HG03354 (cell line): ENCODE measurements around the gene CRLF2.
"Not testable (repeated sequence)": the region's sequence is repeated elsewhere in the genome, so short reads cannot be mapped to it uniquely, and the experiment has no call there.

Experiments
- ATAC-seq: cut with Tn5 transposase; IDR thresholded peaks from one replicate; pipeline ENCODE4 v1.9.1; 2021; ENCODE audit warnings: mild to moderate bottlenecking; ENCODE audit not compliant: unreplicated experiment, poor library complexity, severe bottlenecking

CRLF2 gene

DNA sequence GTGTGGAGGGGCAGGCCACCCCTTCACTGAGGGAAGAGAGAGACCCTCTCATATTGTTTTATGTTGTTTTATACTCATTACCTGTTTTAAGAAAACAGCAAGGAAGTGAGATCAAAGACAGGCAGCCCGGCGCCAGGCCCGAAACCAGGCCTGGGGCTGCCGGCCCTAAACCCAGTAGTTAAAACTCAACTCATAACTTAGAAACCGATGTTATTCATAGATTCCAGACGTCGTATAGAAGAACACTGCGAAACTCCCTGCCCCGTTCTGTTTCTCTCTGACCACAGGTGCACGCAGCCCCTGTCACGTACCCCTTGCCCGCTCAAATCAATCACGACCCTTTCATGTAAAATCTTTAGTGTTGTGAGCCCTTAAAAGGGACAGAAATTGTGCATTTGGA, 40.5 kb downstream of the CRLF2 start:
- not testable (repeated sequence) for ATAC-seq

GRCh38 chrX:1170243-1170642, 42.2 kb downstream of the CRLF2 start:
- no peak for ATAC-seq

DNA sequence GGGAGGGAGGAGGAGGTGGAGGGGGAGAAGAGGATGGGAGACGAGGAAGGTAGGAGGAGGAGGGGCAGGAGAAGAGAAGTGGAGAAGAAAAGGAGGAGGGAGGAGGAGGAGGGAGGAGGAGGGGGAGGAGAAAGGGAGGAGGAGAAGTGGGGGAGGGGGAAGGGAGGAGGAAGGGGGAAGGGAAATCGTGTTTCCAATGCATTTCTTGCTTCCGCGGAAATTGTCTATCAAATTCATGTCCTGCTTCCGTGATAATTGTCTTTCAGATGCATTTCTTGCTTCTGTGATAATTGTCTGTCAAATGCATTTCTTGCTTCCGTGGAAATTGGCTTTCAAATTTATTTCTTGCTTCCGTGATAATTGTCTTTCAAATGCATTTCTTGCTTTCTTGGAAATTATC, 43.3 kb downstream of the CRLF2 start:
- ATAC-seq = no peak

- no peak for ATAC-seq
Observed at GRCh38 chrX:1167918-1168481, 44.4 kb downstream of the CRLF2 start.

- ATAC-seq = no peak
Observed at GRCh38 chrX:1167466-1167865, 45.0 kb downstream of the CRLF2 start.

DNA sequence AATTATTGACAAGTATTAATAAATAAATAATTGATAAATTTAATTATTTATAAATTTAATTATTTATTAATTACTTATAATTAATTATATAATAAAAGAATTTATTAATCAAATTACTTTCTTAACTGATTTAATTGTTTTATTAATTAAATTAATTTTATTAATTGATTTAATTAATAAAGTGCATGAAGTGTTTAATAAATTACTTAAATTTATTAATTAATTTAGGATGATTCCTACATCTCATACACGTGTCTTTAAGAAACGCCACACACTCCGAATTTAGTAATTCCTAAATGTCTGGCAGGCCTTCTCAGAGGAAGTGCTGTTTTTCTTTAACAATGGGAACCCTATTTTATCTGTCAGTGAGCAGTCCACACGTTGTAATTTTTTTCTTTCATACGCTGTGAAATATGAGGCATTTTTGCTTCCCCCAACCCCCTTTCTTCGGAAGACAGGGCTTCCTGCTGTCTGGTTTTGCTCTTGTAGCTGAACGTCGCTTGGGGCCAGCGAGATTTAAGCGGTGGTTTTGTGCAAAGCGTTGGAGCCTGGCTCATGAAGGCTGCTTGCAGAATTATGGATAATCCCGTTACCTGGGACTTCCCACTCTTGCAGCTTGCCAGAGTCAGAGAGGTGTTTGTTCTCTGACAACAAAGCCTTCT, 46.8 kb downstream of the CRLF2 start:
- peak; percentile 69 for ATAC-seq

- peak; percentile 56 for ATAC-seq
Observed at GRCh38 chrX:1164322-1165288, 47.8 kb downstream of the CRLF2 start.

DNA sequence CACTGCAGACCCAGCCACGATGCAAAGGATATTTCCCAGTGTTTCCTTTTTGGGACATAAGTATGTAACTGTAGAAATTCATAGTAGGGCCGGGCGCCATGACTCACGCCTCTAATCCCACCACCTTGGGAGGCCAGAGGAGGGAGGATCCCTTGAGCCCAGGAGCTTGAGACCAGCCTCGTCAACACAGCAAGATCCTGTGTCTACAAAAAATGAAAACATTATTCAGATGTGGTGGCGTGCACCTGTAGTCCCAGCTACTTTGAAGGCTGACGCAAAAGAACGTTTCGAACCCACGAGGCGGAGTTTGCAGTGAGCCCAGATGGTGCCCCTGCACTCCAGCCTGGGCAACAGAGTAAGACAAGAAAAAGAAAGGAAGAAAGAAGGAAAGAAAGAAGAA, 49.2 kb downstream of the CRLF2 start:
- no peak for ATAC-seq

- no peak for ATAC-seq
Observed at GRCh38 chrX:1162119-1162916, 50.1 kb downstream of the CRLF2 start.

- ATAC-seq = no peak
Observed at GRCh38 chrX:1159548-1159947, 52.9 kb downstream of the CRLF2 start.

GRCh38 chrX:1156681-1157455, 55.6 kb downstream of the CRLF2 start:
- not testable (repeated sequence) for ATAC-seq

DNA sequence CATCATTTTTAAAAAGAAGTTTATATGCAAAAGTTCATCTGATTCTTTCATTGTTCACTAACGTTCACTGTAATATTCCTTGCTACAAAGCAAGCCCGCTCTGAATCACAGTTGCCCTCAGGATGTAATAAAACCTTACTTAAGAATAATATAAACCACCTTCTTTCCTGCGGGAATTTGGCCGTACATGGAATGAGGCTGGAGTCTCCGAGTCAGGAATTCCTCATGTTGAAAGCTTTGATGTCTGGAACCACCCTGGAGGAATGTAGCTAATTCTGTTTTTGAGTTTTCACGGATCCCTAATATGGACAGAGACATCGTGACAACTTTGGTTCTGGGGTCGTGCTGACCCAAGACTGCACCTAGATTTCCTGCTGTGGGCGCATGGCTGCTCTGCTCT, 58.5 kb downstream of the CRLF2 start:
- no peak for ATAC-seq

- no peak for ATAC-seq
Observed at GRCh38 chrX:1152090-1152489, 60.4 kb downstream of the CRLF2 start.

- ATAC-seq = no peak
Observed at GRCh38 chrX:1151378-1152077, 60.9 kb downstream of the CRLF2 start.

DNA sequence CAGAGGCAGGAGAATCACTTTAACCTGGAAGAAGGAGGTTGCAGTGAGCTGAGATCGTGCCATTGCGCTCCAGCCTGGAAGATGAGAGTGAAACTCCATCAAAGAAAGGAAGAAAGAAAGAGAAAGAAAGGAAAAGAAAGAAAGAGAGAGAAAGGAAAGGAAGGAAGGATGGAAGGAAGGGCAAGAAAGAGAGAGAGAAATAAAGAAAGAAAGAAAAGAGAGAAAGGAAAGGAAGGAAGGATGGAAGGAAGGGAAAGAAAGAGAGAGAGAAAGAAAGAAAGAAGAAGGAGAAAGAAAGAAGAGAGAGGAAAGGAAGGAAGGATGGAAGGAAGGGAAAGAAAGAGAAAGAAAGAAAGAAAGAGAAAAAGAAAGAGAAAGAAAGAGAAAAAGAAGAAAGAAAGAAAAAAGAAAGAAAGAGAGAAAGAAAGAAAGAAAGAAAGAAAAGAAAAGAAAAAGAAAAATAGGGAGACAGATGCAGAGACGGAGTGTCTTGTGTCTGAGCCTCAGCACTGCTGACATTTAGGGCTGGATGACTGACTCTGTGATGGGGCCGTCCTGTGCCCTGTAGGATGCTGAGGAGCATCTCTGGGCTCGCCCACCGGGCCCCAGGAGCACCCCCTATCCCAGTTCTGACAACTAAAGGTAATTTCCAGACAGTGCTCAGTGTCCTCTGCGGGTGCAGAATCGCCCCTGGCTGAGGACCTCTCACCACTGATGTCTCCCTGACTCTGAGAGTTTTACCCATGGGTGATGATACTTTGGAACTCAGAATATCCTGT, 61.7 kb downstream of the CRLF2 start:
- ATAC-seq = no peak

GRCh38 chrX:1147611-1148515, 64.6 kb downstream of the CRLF2 start:
- ATAC-seq = no peak

DNA sequence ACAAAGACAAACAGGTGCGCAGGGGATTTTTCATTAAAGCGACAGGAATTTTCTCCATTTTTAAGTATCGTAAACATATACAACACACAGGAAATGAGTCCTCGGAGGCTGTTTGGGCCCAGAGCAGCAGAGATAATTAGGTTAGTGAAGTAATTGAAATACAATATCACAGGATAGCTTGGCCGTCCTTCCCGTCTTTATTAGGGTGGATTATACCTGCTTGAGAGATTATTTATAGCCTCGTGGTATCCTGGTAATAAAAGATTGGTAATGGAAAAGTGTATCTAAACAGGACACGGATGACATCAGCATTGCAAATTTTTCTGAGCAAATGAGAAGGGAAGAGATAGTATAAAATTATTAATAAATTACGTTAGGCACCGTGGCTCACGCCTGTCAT, 68.2 kb downstream of the CRLF2 start:
- no peak for ATAC-seq
